Fibroblast of mammary gland (primary cell): Measurements from ENCODE around the gene ABCA9.
A peak's percentile ranks its signal among the peaks of the same experiment; 100 is the strongest.
"Not testable (repeated sequence)": the region's sequence is repeated elsewhere in the genome, so short reads cannot be mapped to it uniquely, and the experiment has no call there.

Experiments
- DNase-seq: peaks from one replicate; pipeline ENCODE4 v3.0.0-alpha.2; 2010; ENCODE audit warnings: low read depth
- H3K4me3 ChIP-seq: 2 replicates; pipeline ENCODE4 v1.5.1; 2011; ENCODE audit warnings: low read depth, mild to moderate bottlenecking, low read length, moderate library complexity; ENCODE audit not compliant: control insufficient read depth
- CTCF ChIP-seq: conservative IDR thresholded peaks from 2 replicates; pipeline ENCODE4 v1.5.1; 2011; ENCODE audit warnings: low read depth, low read length, inconsistent platforms; ENCODE audit not compliant: control insufficient read depth, insufficient read depth

ABCA9 gene

GRCh38 chr17:68969101-68969500, 91.6 kb downstream of the ABCA9 start:
- TF ChIP-seq CTCF, result no peak
- DNase-seq, result no peak
- H3K4me3 ChIP-seq, result no peak overlapping the region

GRCh38 chr17:68963958-68964357, 96.8 kb downstream of the ABCA9 start:
- DNase-seq, result peak; percentile 57
- no peak for TF ChIP-seq CTCF
- no peak overlapping the region for H3K4me3 ChIP-seq

- no peak for DNase-seq
- TF ChIP-seq CTCF, result no peak
- H3K4me3 ChIP-seq, result no peak overlapping the region
These were observed 99.4 kb downstream of the ABCA9 start for GRCh38 chr17:68961214-68961882.

- not testable (repeated sequence) for DNase-seq, H3K4me3 ChIP-seq
These were observed 101.6 kb downstream of the ABCA9 start for GRCh38 chr17:68959117-68959516.

GRCh38 chr17:68957944-68958343, 102.8 kb downstream of the ABCA9 start:
- DNase-seq, result no peak
- no peak overlapping the region for H3K4me3 ChIP-seq
- no peak for TF ChIP-seq CTCF

- no peak for TF ChIP-seq CTCF
- peak within 1 kb of the TSS; percentile 43 for H3K4me3 ChIP-seq
- DNase-seq, result peak; percentile 84
These were observed 105.4 kb downstream of the ABCA9 start, which contains the start of gene ABCA8 for GRCh38 chr17:68955181-68955841. TSS of gene ABCA8 (minus strand) at chr17:68955392. CDS start at chr17:68942034, 13,358 bp downstream.

- H3K4me3 ChIP-seq, result peak overlapping the region; percentile 43
- TF ChIP-seq CTCF, result no peak
These were observed 106.4 kb downstream of the ABCA9 start for GRCh38 chr17:68954146-68954896.

More at GRCh38 chr17:68954146-68954896, 106.4 kb downstream of the ABCA9 start:
- peak; percentile 38 for DNase-seq
